Activated naive CD8-positive, alpha-beta T cell (primary cell): Measurements from ENCODE around the gene TPRG1.

ENCODE experiments used
- H3K27ac Mint-ChIP-seq: one replicate; pipeline ENCODE4 v1.8.0; 2021; ENCODE audit warnings: mixed read lengths
- H3K27me3 Mint-ChIP-seq: one replicate; pipeline ENCODE4 v1.8.0; 2021; ENCODE audit warnings: mixed read lengths
- H3K36me3 Mint-ChIP-seq: one replicate; pipeline ENCODE4 v1.8.0; 2021; ENCODE audit warnings: mixed read lengths
- H3K4me1 Mint-ChIP-seq: one replicate; pipeline ENCODE4 v1.8.0; 2021; ENCODE audit warnings: low read depth, mixed read lengths
- H3K4me3 Mint-ChIP-seq: one replicate; pipeline ENCODE4 v1.8.0; 2021; ENCODE audit warnings: mild to moderate bottlenecking, mixed read lengths
- H3K9me3 Mint-ChIP-seq: one replicate; pipeline ENCODE4 v1.8.0; 2021; ENCODE audit warnings: low read depth, mixed read lengths

Gene TPRG1

DNA sequence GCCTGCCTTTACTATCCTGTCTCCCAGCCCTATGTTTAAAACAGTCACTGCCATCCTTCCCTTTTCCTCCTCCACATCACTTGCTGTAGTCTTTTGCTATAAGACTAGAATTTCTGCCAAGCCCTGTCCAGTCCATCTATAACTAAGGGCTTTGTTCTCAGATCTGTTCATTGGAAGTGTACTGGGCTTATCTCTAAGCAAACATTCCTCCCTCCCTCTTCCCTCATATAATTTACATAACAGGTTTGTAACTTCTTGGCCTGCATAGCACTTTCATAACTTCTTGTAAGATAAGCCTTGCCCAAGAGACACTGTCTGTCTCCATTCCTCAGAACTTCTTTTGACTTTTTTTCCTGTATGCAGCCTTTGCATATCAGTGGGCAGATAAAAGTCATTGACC is 16.7 kb downstream of the TPRG1 start:
- Mint-ChIP-seq H3K4me3 (no peak overlapping the region), H3K36me3 (peaks cover 14% of the 10 kb centered on the region), H3K27me3 (no peaks in the 10 kb centered on the region), H3K9me3 (peaks cover 19% of the 10 kb centered on the region), H3K27ac (no peak overlapping the region), H3K4me1 (no peaks in the 10 kb centered on the region)

- Mint-ChIP-seq H3K4me1 (no peaks in the 10 kb centered on the region), H3K36me3 (peaks cover 22% of the 10 kb centered on the region), H3K27me3 (no peaks in the 10 kb centered on the region), H3K9me3 (peaks cover 37% of the 10 kb centered on the region), H3K27ac (no peak overlapping the region), H3K4me3 (no peak overlapping the region)
Measured at GRCh38 chr3:189192725-189193124, 21.0 kb downstream of the TPRG1 start.

- H3K27ac Mint-ChIP-seq = no peak overlapping the region
- H3K27me3 Mint-ChIP-seq = no peaks in the 10 kb centered on the region
- peaks cover 22% of the 10 kb centered on the region for H3K36me3 Mint-ChIP-seq
- peaks cover 37% of the 10 kb centered on the region for H3K9me3 Mint-ChIP-seq
- no peak overlapping the region for H3K4me3 Mint-ChIP-seq
- H3K4me1 Mint-ChIP-seq = no peaks in the 10 kb centered on the region
Measured at GRCh38 chr3:189195302-189195701, 23.5 kb downstream of the TPRG1 start.

DNA sequence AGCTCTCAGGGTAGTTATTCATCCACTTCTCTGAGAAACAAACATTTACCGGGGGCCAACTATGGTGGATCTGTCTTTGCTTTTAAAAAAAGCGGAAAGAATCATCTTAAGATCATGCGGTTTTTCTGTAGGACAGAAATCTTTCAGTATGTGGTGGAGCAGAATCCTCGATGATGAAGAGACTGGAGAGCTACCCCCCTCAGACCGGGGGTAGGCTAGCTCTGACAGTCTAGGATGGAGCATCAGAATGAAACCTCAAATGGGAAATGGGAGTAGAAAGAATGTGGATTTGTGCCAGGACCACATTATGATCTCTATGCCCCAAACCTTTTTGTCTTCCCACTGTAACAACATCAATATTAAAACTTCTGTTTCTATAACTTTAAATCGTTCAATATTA is 30.3 kb downstream of the TPRG1 start:
- H3K27ac Mint-ChIP-seq = no peak overlapping the region
- H3K27me3 Mint-ChIP-seq = peaks cover 2% of the 10 kb centered on the region
- no peak overlapping the region for H3K4me3 Mint-ChIP-seq
- H3K9me3 Mint-ChIP-seq = peaks cover 3% of the 10 kb centered on the region
- peaks cover 2% of the 10 kb centered on the region for H3K36me3 Mint-ChIP-seq
- H3K4me1 Mint-ChIP-seq = no peaks in the 10 kb centered on the region

- Mint-ChIP-seq H3K4me1 (no peaks in the 10 kb centered on the region), H3K9me3 (no peaks in the 10 kb centered on the region), H3K4me3 (no peak overlapping the region), H3K27me3 (peaks cover 2% of the 10 kb centered on the region), H3K27ac (no peak overlapping the region), H3K36me3 (no peaks in the 10 kb centered on the region)
Measured at GRCh38 chr3:189202583-189202982, 30.8 kb downstream of the TPRG1 start.

GRCh38 chr3:189204167-189204866 is 32.5 kb downstream of the TPRG1 start:
- Mint-ChIP-seq H3K4me3 (no peak overlapping the region), H3K9me3 (no peaks in the 10 kb centered on the region), H3K27me3 (peaks cover 2% of the 10 kb centered on the region), H3K27ac (no peak overlapping the region), H3K36me3 (no peaks in the 10 kb centered on the region), H3K4me1 (no peaks in the 10 kb centered on the region)

GRCh38 chr3:189204937-189205336 is 33.2 kb downstream of the TPRG1 start:
- Mint-ChIP-seq H3K27me3 (peaks cover 2% of the 10 kb centered on the region), H3K27ac (no peak overlapping the region), H3K4me3 (no peak overlapping the region), H3K9me3 (no peaks in the 10 kb centered on the region), H3K4me1 (no peaks in the 10 kb centered on the region), H3K36me3 (no peaks in the 10 kb centered on the region)

GRCh38 chr3:189210251-189210770 is 38.5 kb downstream of the TPRG1 start:
- H3K4me1 Mint-ChIP-seq = no peaks in the 10 kb centered on the region
- H3K27me3 Mint-ChIP-seq = no peaks in the 10 kb centered on the region
- H3K4me3 Mint-ChIP-seq = no peak overlapping the region
- H3K36me3 Mint-ChIP-seq = peaks cover 3% of the 10 kb centered on the region
- H3K27ac Mint-ChIP-seq = no peak overlapping the region
- H3K9me3 Mint-ChIP-seq = no peaks in the 10 kb centered on the region

- no peak overlapping the region for H3K27ac Mint-ChIP-seq
- H3K27me3 Mint-ChIP-seq = no peaks in the 10 kb centered on the region
- H3K4me1 Mint-ChIP-seq = no peaks in the 10 kb centered on the region
- peaks cover 3% of the 10 kb centered on the region for H3K36me3 Mint-ChIP-seq
- H3K4me3 Mint-ChIP-seq = no peak overlapping the region
- no peaks in the 10 kb centered on the region for H3K9me3 Mint-ChIP-seq
Measured at GRCh38 chr3:189212681-189213080, 40.9 kb downstream of the TPRG1 start.

DNA sequence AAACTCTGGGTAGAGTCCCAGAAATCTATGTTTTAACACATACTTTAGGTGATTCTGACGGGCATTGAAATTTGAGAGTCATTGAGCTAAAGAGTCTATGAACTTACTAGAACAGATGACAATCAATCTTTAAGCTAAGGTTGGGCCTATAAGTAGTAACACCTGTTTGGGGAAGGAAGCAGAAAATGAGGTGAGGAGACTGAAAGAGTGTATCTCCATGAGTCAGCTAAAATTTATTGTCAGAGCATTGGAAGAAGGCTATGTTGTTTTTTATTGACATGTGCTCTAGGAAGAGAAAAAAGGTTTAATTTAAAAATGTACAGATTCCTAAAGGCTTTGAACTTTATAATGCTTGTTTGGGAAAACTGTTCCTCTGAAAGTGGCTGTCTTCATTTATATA is 42.9 kb downstream of the TPRG1 start:
- H3K27me3 Mint-ChIP-seq = no peaks in the 10 kb centered on the region
- no peaks in the 10 kb centered on the region for H3K9me3 Mint-ChIP-seq
- no peak overlapping the region for H3K27ac Mint-ChIP-seq
- H3K4me3 Mint-ChIP-seq = no peak overlapping the region
- H3K36me3 Mint-ChIP-seq = peaks cover 3% of the 10 kb centered on the region
- H3K4me1 Mint-ChIP-seq = no peaks in the 10 kb centered on the region

DNA sequence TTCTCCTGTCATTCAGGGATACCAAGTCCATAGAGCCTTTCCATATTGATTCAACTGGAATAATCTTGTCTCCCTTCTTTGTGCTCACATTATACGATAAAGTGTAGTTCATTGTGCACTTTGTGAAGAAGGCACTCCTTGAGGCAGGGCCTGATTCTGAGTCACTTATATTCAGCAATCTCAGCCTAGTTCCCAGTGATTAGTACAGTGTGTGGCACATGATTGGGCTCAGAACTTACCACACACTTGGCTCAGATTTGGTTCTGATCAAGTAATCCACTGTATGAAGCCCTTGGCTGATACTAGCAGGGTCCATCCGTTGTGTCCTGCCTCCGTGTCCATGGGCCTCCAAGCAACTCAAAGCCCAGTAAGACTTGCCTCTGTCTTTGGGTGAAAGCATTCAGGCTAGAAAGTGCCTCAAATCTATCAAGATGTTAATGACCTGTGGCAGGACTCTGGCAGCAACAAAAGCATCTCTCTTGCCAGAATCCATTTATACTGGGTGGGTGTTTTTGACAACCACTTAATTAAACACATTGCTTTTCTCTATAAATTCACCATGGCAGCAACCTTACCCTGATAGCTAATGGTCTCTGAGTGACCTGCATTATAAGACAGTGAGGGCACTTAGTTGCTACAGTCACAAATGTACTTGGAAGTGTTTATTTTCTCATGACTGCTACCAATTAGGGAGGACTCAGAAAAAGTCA is 51.3 kb downstream of the TPRG1 start:
- Mint-ChIP-seq H3K27ac (no peak overlapping the region), H3K27me3 (no peaks in the 10 kb centered on the region), H3K4me3 (no peak overlapping the region), H3K4me1 (no peaks in the 10 kb centered on the region), H3K36me3 (no peaks in the 10 kb centered on the region), H3K9me3 (no peaks in the 10 kb centered on the region)

DNA sequence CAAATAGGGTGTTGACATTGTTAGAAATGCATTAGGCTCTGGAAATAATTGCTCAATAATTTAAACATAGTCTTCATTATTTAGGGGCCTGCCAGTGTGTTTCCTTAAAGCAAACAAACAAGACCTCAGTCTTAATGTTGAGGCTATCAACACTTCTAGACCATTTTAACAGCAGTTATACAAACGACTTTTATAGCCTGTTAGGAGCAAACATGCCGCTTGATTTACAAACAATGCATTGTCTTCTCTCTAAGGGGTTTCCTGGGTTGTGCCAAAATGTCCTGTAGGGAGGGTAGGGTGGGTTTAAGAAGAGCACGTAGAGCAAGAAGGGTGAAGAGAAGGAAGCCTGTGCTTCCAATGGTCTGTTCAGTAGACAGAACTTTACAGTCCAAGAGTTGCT is 53.7 kb downstream of the TPRG1 start:
- H3K9me3 Mint-ChIP-seq = no peaks in the 10 kb centered on the region
- H3K36me3 Mint-ChIP-seq = no peaks in the 10 kb centered on the region
- H3K4me1 Mint-ChIP-seq = peaks cover 6% of the 10 kb centered on the region
- H3K27me3 Mint-ChIP-seq = no peaks in the 10 kb centered on the region
- H3K4me3 Mint-ChIP-seq = no peak overlapping the region
- H3K27ac Mint-ChIP-seq = no peak overlapping the region

- no peak overlapping the region for H3K27ac Mint-ChIP-seq
- H3K4me1 Mint-ChIP-seq = peaks cover 6% of the 10 kb centered on the region
- no peaks in the 10 kb centered on the region for H3K36me3 Mint-ChIP-seq
- H3K4me3 Mint-ChIP-seq = no peak overlapping the region
- H3K9me3 Mint-ChIP-seq = no peaks in the 10 kb centered on the region
- H3K27me3 Mint-ChIP-seq = no peaks in the 10 kb centered on the region
Measured at GRCh38 chr3:189227249-189227648, 55.5 kb downstream of the TPRG1 start.

- Mint-ChIP-seq H3K36me3 (no peaks in the 10 kb centered on the region), H3K27me3 (no peaks in the 10 kb centered on the region), H3K9me3 (no peaks in the 10 kb centered on the region), H3K27ac (no peak overlapping the region), H3K4me3 (no peak overlapping the region), H3K4me1 (peaks cover 6% of the 10 kb centered on the region)
Measured at GRCh38 chr3:189229196-189229828, 57.5 kb downstream of the TPRG1 start.

DNA sequence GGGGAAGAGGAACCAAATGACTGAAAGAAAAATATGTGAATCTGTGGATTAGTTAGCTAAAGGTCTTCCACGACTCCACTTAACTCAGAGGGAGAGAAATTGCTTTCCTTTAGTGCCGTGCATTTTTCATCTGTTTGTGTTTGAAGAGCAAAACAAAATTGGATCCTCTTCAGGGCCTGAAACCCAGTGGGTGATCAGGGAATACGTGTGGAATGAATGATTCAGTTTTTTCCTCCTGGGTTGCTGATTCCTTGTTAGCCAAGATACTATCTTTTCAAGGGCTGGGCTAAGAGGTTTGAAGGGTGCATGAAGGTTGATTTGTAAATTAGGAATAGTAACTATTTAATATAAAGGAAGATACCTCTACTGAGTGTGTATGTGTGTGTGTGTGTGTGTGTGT is 61.0 kb downstream of the TPRG1 start:
- Mint-ChIP-seq H3K27ac (no peak overlapping the region), H3K9me3 (no peaks in the 10 kb centered on the region), H3K27me3 (no peaks in the 10 kb centered on the region), H3K4me1 (peaks cover 9% of the 10 kb centered on the region), H3K36me3 (no peaks in the 10 kb centered on the region), H3K4me3 (no peak overlapping the region)
